Sigmoid colon (tissue), 7 donors: ENCODE results near the gene MCU. TPM values are rescaled to one million over a fixed set of nuclear protein-coding genes. Genes with fewer than 3 reads are reported as not detected.
A peak's percentile ranks its signal among the peaks of the same experiment; 100 is the strongest.
"Not testable (repeated sequence)": the region's sequence is repeated elsewhere in the genome, so short reads cannot be mapped to it uniquely, and the experiment has no call there.

Source experiments
- DNase-seq: peaks from one replicate; pipeline ENCODE4 v3.0.0-alpha.2; 2019
- H3K27ac ChIP-seq, 4 donors: fragments of 200-600 bp; sonication (generic); one replicate each; pipeline ENCODE4 v1.5.1; 2016 to 2019; ENCODE audit warnings: mild to moderate bottlenecking in 1 of 4
- H3K27me3 ChIP-seq, 3 donors: fragments of 200-600 bp; sonication (generic); one replicate each; pipeline ENCODE4 v1.5.1; 2019; ENCODE audit warnings: mild to moderate bottlenecking in 1 of 3
- H3K36me3 ChIP-seq, 4 donors: fragments of 200-600 bp; sonication (generic); one replicate each; pipeline ENCODE4 v1.5.1; 2016 to 2019
- H3K4me1 ChIP-seq, 4 donors: fragments of 200-600 bp; sonication (generic); one replicate each; pipeline ENCODE4 v1.5.1; 2017 to 2019
- H3K4me3 ChIP-seq, 4 donors: fragments of 200-600 bp; sonication (generic); one replicate each; pipeline ENCODE4 v1.5.1; 2017 to 2019; ENCODE audit warnings: mild to moderate bottlenecking in 2 of 4, moderate library complexity in 1 of 4
- H3K9me3 ChIP-seq, 4 donors: fragments of 200-600 bp in 3 of 4; sonication (generic) in 3 of 4; one replicate each; pipeline versions ENCODE4 v1.5.1 to v1.6.1; 2013 to 2019
- CTCF ChIP-seq, 4 experiments: fragments of 450-650 bp in 3 of 4; fragments of 200-600 bp in 1 of 4; IDR thresholded peaks; one replicate each; pipeline ENCODE4 v1.5.1; 2016 to 2019; ENCODE audit warnings: antibody characterized with exemption in 4 of 4, mild to moderate bottlenecking in 3 of 4, moderate library complexity in 2 of 4
- EP300 ChIP-seq, 4 donors: sonication (generic); formaldehyde crosslinking; IDR thresholded peaks; one replicate each; pipeline ENCODE4 v1.6.1; 2017; ENCODE audit warnings: antibody characterized with exemption in 4 of 4
- POLR2A ChIP-seq, 2 donors: fragments of 450-650 bp; IDR thresholded peaks; one replicate each; pipeline ENCODE4 v1.6.1; 2016; ENCODE audit warnings: antibody characterized with exemption in 2 of 2, mild to moderate bottlenecking in 2 of 2, moderate library complexity in 2 of 2
- POLR2AphosphoS5 ChIP-seq, 4 donors: sonication (generic); formaldehyde crosslinking; IDR thresholded peaks; one replicate each; pipeline ENCODE4 v1.6.1; 2017; ENCODE audit warnings: antibody characterized with exemption in 4 of 4
- WGBS, 2 donors: extraction: QIAGEN DNeasy Blood & Tissue Kit; methylation state at CpG; one replicate each; pipeline ENCODE4 v1.1.7; 2013; 5-methylcytosine and 5-hydroxymethylcytosine counted together
- intact Hi-C: fragments of 100-400 bp; cut with DNase I; formaldehyde crosslinking; loops from one replicate; pipeline ENCODE4 v1.15.1; 2023
- polyA plus RNA-seq, 3 donors: library from polyadenylated mRNA; stranded (reverse); fragments of 200-250 nt; gene quantifications; one replicate each; pipeline ENCODE4 v1.2.3, GENCODE V29; 2013
- total RNA-seq, 4 donors: library from RNA; depleted of rRNA; stranded (reverse); fragments of >200 nt; gene quantifications; one replicate each; pipeline ENCODE4 v1.1.0, GENCODE V29; 2016
- donor health status: healthy with polysubstance abuse.
- donor health status: Bipolar disorder and iron deficiency.
- donor health status: healthy.

Gene MCU
- total and polyA plus RNA-seq, 7 donors, result 14.7 to 75.6 (median 19.4) TPM

- Histone ChIP-seq H3K27ac (no peak overlapping the region), H3K27me3 (no peaks in the 10 kb centered on the region), H3K9me3 (no peaks in the 10 kb centered on the region), H3K36me3 (no peaks in the 10 kb centered on the region), H3K4me3 (no peak overlapping the region), H3K4me1 (peaks cover 0 to 38% (median 29%) of the 10 kb centered on the region in 4 donors)
- no peak for TF ChIP-seq CTCF (IDR thresholded peaks at IDR 0.05)
- TF ChIP-seq POLR2A (IDR thresholded peaks at IDR 0.05), result no peak
- TF ChIP-seq POLR2AphosphoS5 (IDR thresholded peaks at IDR 0.05), result no peak
- TF ChIP-seq EP300 (IDR thresholded peaks at IDR 0.05), result no peak
- 94 to 97% methylated on average over 1 of the region's 1 CpG for WGBS, 2 donors
- no peak for DNase-seq
- intact Hi-C loops, result no loop called here
Measured at GRCh38 chr10:72733989-72734388, 42.0 kb downstream of the MCU start.

- no peaks in the 10 kb centered on the region for H3K27me3 ChIP-seq
- no peak for DNase-seq
- H3K36me3 ChIP-seq, result no peaks in the 10 kb centered on the region
- intact Hi-C loops, result no loop called here
- peak overlapping the region in 1 of 4 donors; percentile 67 for H3K27ac ChIP-seq
- H3K9me3 ChIP-seq, result no peaks in the 10 kb centered on the region
- H3K4me1 ChIP-seq, result peaks cover 0 to 50% (median 42%) of the 10 kb centered on the region in 4 donors
- TF ChIP-seq CTCF (IDR thresholded peaks at IDR 0.05) (no peak), POLR2AphosphoS5 (IDR thresholded peaks at IDR 0.05) (no peak), EP300 (IDR thresholded peaks at IDR 0.05) (no peak), POLR2A (IDR thresholded peaks at IDR 0.05) (no peak)
- H3K4me3 ChIP-seq, result no peak overlapping the region
- WGBS, 2 donors, result 91 to 92% methylated on average over 1 of the region's 1 CpG
Measured at GRCh38 chr10:72735288-72735936, 43.5 kb downstream of the MCU start.

DNA sequence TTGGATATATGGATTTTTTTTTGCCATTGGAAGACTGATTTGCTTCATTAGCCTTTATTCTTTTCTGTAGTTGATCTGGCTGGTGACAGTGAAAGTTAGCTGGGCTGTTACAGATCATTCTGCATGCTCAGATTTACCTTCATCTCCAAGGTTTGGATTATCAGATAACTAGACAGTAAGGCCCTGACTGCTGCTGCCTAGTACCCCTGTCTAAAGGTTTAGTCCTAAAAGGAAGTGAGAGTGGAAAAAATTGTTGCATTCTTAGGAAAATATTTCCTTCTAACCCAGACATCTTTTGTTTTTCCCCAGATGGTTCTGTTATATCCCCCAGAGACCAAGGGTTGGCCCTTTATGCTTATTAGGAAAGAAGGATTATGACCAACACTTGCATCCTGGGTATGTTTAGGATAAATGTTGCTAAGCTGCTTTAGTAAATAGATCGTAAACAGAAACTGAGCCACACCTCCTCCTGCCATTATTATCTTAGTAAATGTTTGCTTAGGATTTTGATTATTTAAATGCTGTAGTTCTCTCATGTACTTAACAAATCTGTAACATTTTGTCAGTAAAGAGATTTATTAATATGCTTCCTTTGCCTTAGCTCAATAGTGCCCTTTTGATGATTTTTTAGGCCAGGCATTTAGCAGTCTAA lies 44.4 kb downstream of the MCU start:
- peaks cover 0 to 57% (median 46%) of the 10 kb centered on the region in 4 donors for H3K4me1 ChIP-seq
- no peaks in the 10 kb centered on the region for H3K27me3 ChIP-seq
- 9 to 64% methylated on average over 1 of the region's 1 CpG for WGBS, 2 donors
- H3K36me3 ChIP-seq, result no peaks in the 10 kb centered on the region
- H3K27ac ChIP-seq, result peak overlapping the region; percentile 17 to 67 (median 54)
- no peaks in the 10 kb centered on the region for H3K9me3 ChIP-seq
- no peak overlapping the region for H3K4me3 ChIP-seq
- TF ChIP-seq CTCF (IDR thresholded peaks at IDR 0.05), result no peak
- TF ChIP-seq POLR2AphosphoS5 (IDR thresholded peaks at IDR 0.05), result no peak
- no peak for TF ChIP-seq EP300 (IDR thresholded peaks at IDR 0.05)
- no peak for TF ChIP-seq POLR2A (IDR thresholded peaks at IDR 0.05)
- intact Hi-C loops, result no loop called here
- DNase-seq, result no peak

GRCh38 chr10:72736828-72737220 lies 44.9 kb downstream of the MCU start:
- WGBS, 2 donors, result 75 to 85% methylated on average over 4 of the region's 4 CpGs
- Histone ChIP-seq H3K4me3 (no peak overlapping the region), H3K9me3 (no peaks in the 10 kb centered on the region), H3K27me3 (no peaks in the 10 kb centered on the region), H3K36me3 (no peaks in the 10 kb centered on the region), H3K27ac (peak overlapping the region; percentile 17 to 67 (median 54)), H3K4me1 (peaks cover 0 to 57% (median 46%) of the 10 kb centered on the region in 4 donors)
- no peak for DNase-seq
- intact Hi-C loops, result no loop called here
- TF ChIP-seq POLR2A (IDR thresholded peaks at IDR 0.05), result no peak
- TF ChIP-seq CTCF (IDR thresholded peaks at IDR 0.05), result no peak
- TF ChIP-seq EP300 (IDR thresholded peaks at IDR 0.05), result no peak
- TF ChIP-seq POLR2AphosphoS5 (IDR thresholded peaks at IDR 0.05), result no peak

DNA sequence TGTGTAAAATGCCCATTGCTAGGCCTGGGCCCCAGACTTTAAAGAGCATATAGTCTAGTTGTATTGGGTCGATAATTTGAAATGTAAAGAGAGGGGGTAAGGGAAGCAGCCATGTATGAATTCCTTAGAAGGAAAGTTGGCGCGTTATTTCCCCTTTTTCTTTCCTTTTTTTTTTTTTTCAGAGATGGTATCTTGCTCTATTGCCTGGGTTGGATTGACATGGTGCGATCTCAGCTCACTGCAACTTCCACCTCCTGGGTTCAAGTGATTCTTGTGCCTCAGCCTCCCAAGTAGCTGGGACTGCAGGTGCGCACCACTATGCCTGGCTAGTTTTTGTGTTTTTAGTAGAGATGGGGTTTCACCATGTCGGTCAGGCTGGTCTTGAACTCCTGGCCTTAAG lies 45.4 kb downstream of the MCU start:
- Histone ChIP-seq H3K4me1 (peaks cover 0 to 57% (median 46%) of the 10 kb centered on the region in 4 donors), H3K27ac (peak overlapping the region in 3 of 4 donors; percentile 47 to 67 (median 66))
- H3K9me3 ChIP-seq, DNase-seq, H3K36me3 ChIP-seq, H3K4me3 ChIP-seq, H3K27me3 ChIP-seq, intact Hi-C loops: not testable (repeated sequence)
- 92 to 96% methylated on average over 6 of the region's 6 CpGs for WGBS, 2 donors
